NT2/D1 (cell line): ENCODE data around the gene PRKN.

Experiments used
- DNase-seq: peaks from one replicate; pipeline ENCODE4 v3.0.0-alpha.2; 2011; ENCODE audit warnings: low read depth, low spot score
- H3K27me3 ChIP-seq: 2 replicates; pipeline ENCODE4 v1.6.0; 2011; ENCODE audit warnings: mild to moderate bottlenecking; ENCODE audit not compliant: insufficient read length, insufficient read depth
- H3K36me3 ChIP-seq: 2 replicates; pipeline ENCODE4 v1.6.1; 2011; ENCODE audit warnings: mild to moderate bottlenecking, low read length, mixed read lengths; ENCODE audit not compliant: insufficient read depth, insufficient read length
- H3K4me1 ChIP-seq: 2 replicates; pipeline ENCODE4 v1.5.1; 2011; ENCODE audit not compliant: insufficient read depth, insufficient read length
- H3K4me3 ChIP-seq: 2 replicates; pipeline ENCODE4 v1.5.1; 2011; ENCODE audit warnings: low read depth; ENCODE audit not compliant: insufficient read length
- H3K9ac ChIP-seq: 2 replicates; pipeline ENCODE4 v1.6.0; 2011; ENCODE audit warnings: low read depth; ENCODE audit not compliant: insufficient read length
- H3K9me3 ChIP-seq: 2 replicates; pipeline ENCODE4 v1.5.1; 2011; ENCODE audit warnings: mild to moderate bottlenecking, low read length; ENCODE audit not compliant: insufficient read depth
- SUZ12 ChIP-seq: IDR thresholded peaks from 2 replicates; pipeline ENCODE4 v1.6.1; 2011; ENCODE audit not compliant: insufficient read length, insufficient read depth; ENCODE audit errors: extremely low read depth
- YY1 ChIP-seq: IDR thresholded peaks from 2 replicates; pipeline ENCODE4 v1.6.1; 2011; ENCODE audit not compliant: insufficient read length, insufficient read depth
- ZNF274 ChIP-seq: IDR thresholded peaks from 2 replicates; pipeline ENCODE4 v1.6.1; 2011; ENCODE audit warnings: mild to moderate bottlenecking, low read depth, low read length

The PRKN gene

DNA sequence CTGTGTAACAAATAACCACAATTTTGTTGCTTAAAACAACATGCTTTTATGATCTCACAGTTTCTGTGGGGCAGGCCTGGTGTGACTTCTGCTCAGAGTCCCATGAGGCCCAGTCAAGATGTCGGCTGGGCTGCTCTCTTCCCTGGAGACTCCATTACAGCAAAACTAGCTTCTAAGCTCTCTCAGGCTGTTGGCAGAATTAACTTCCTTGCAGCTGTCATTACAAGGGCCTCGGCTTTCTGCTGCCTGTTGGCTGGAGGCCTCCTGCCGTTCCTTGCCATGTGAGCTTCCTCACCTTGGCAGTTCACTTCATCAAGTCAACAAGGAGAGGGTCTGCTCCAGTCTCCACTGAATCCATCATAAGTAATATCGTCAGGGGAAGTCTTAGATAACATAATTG, 659.2 kb downstream of the PRKN start:
- no peak overlapping the region for H3K9ac ChIP-seq

DNA sequence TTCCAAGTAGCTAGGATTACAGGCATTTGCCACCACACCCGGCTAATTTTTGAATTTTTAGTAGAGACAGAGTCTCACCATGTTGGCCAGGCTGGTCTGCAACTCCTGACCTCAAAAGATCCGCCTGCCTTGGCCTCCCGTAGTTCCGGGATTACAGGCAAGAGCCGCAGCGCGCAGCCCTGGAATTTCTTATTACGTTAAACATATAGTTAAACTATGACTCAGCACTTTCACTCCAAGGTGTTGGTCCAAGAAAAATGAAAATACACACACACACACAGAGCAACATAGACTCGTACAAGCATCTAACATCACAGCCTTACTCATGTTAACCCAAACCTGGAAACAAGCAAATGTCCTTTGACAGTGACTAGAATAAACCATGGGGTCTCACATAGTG, 663.9 kb downstream of the PRKN start:
- Histone ChIP-seq H3K4me1 (no peaks in the 10 kb centered on the region), H3K27me3 (no peaks in the 10 kb centered on the region), H3K4me3 (no peak overlapping the region), H3K36me3 (no peaks in the 10 kb centered on the region), H3K9ac (no peak overlapping the region), H3K9me3 (no peaks in the 10 kb centered on the region)
- TF ChIP-seq SUZ12 (no peak), ZNF274 (no peak), YY1 (no peak)
- no peak for DNase-seq

More for the DNA sequence above, 659.2 kb downstream of the PRKN start:
- TF ChIP-seq SUZ12 (no peak), ZNF274 (no peak), YY1 (no peak)
- Histone ChIP-seq H3K4me3 (no peak overlapping the region), H3K36me3 (no peaks in the 10 kb centered on the region), H3K4me1 (no peaks in the 10 kb centered on the region), H3K27me3 (no peaks in the 10 kb centered on the region), H3K9me3 (no peaks in the 10 kb centered on the region)
- no peak for DNase-seq

DNA sequence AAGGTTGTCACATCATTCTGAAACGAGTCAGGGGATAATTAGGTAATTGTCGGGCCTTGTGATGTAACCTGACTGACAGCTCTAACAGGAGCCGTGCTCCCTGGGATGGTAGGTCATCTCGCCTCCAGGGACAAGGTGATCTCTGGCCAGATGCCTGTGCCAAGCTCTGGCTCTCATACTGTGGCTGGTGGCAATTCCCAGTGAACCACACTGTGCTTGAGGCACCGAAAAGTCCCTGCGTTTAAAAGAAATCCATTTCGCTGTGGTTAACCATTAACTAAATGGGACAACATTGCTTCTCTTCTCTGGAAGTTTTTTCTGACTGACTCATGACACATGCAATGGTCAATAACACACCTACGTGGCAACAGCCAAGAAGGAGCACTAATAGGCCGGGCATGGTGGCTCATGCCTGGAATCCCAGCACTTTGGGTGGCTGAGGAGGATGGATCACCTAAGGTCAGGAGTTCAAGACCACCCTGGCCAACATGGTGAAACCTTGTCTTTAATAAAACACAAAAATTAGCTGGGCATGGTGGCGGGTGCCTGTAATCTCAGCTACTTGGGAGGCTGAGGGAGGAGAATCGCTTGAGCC, 669.2 kb downstream of the PRKN start:
- H3K4me3 ChIP-seq: no peak overlapping the region

DNA sequence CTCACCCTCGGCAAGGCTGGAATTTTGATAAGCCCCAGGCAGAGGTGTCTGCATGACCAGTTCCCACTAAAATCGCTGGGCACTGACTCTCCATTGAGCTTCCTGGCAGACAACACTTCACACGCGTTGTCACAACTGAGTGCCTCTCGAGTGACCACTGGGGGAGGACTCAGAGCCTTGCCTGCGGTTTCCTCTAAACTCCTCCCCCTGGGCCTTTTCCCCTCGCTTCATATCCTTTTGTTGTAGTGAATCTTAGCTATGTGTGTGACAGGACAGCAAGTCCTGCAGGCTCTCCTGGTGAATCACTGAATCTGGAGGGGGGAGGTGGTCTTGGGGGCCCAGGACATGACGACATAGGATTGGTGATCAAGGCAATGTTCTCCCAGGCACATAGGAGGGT, 670.8 kb downstream of the PRKN start:
- H3K9me3 ChIP-seq: no peaks in the 10 kb centered on the region
- no peaks in the 10 kb centered on the region for H3K36me3 ChIP-seq
- peak; percentile 9 for DNase-seq
- H3K9ac ChIP-seq: no peak overlapping the region
- peaks cover 4% of the 10 kb centered on the region for H3K4me1 ChIP-seq
- TF ChIP-seq YY1: no peak
- no peak for TF ChIP-seq SUZ12
- TF ChIP-seq ZNF274: no peak
- H3K4me3 ChIP-seq: no peak overlapping the region
- no peaks in the 10 kb centered on the region for H3K27me3 ChIP-seq

More for the DNA sequence above, 669.2 kb downstream of the PRKN start:
- Histone ChIP-seq H3K9ac (no peak overlapping the region), H3K4me1 (peaks cover 4% of the 10 kb centered on the region), H3K36me3 (no peaks in the 10 kb centered on the region), H3K9me3 (no peaks in the 10 kb centered on the region), H3K27me3 (no peaks in the 10 kb centered on the region)
- DNase-seq: no peak
- TF ChIP-seq ZNF274 (no peak), YY1 (no peak), SUZ12 (no peak)

DNA sequence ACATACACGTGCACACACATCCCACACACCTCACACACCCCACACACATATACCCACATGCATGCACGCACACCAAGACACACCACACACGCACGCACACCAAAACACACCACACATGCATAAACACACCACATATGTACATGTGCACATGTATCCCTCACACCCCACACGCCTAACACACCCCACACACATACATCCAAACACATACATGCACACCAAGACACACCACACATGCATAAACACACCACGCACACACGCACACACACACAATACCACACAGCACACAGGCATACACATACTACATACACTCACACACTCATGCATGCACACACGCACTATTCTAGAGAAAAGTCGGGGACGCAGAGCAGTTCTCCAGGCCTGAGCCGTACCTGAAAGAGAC, 671.5 kb downstream of the PRKN start:
- no peaks in the 10 kb centered on the region for H3K9me3 ChIP-seq
- H3K4me3 ChIP-seq: no peak overlapping the region
- H3K36me3 ChIP-seq: no peaks in the 10 kb centered on the region
- no peaks in the 10 kb centered on the region for H3K27me3 ChIP-seq
- H3K9ac ChIP-seq: no peak overlapping the region
- DNase-seq: no peak
- TF ChIP-seq YY1 (no peak), ZNF274 (no peak), SUZ12 (no peak)
- peaks cover 4% of the 10 kb centered on the region for H3K4me1 ChIP-seq

DNA sequence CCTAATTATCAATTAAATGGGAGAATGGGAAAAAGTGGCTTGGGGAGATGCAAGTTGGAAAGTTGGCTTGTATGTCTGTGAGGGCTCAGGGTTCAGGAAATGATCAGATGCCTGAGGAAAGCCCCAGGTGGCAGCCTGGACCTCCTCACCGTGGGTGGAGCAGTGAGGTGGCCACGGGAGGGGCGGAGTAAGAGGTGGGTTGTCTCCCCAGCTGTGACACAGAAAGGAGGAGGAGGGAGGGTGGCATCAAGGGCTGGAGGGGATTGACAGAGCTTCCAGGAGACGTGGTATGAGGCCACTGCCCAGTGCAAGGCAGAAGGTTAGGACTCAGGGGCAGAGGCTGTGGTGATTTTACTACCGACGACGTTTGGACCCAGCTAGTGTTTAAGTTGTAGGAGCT, 672.2 kb downstream of the PRKN start:
- peaks cover 4% of the 10 kb centered on the region for H3K4me1 ChIP-seq
- TF ChIP-seq ZNF274 (no peak), YY1 (no peak), SUZ12 (no peak)
- H3K4me3 ChIP-seq: no peak overlapping the region
- H3K36me3 ChIP-seq: no peaks in the 10 kb centered on the region
- H3K27me3 ChIP-seq: no peaks in the 10 kb centered on the region
- no peak for DNase-seq
- H3K9ac ChIP-seq: no peak overlapping the region
- H3K9me3 ChIP-seq: no peaks in the 10 kb centered on the region

DNA sequence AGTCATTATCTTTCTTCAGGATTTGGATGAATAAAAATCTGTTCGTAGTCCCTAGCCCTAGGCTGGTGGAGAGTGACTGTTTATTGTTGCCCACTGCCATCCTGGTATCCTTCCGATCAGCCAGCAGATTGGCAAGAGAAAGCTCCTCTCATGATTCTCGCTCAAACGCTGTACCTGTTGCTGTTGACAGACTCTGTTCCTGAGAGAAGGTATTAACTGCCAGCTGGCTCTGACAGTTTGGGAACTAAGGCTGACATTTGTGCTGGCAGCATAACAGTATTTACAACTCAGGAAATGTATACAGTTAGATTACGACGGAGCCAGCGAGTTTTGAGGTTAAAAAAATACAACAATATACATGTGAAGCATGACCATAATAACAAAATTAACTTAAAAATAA, 674.5 kb downstream of the PRKN start:
- TF ChIP-seq ZNF274 (no peak), YY1 (no peak)
- no peak for DNase-seq
- Histone ChIP-seq H3K4me1 (peaks cover 4% of the 10 kb centered on the region), H3K27me3 (no peaks in the 10 kb centered on the region), H3K9me3 (no peaks in the 10 kb centered on the region), H3K4me3 (no peak overlapping the region), H3K36me3 (no peaks in the 10 kb centered on the region), H3K9ac (no peak overlapping the region)
